GM12801 (cell line): Measurements from ENCODE around the gene IKZF2.

ENCODE experiments used
- CTCF ChIP-seq: IDR thresholded peaks from one replicate; pipeline ENCODE4 v1.5.1; 2011; ENCODE audit warnings: control low read depth; ENCODE audit not compliant: insufficient read length; ENCODE audit errors: extremely low read depth

The IKZF2 gene

GRCh38 chr2:213080969-213081617 lies 70.3 kb downstream of the IKZF2 start:
- no peak for TF ChIP-seq CTCF

GRCh38 chr2:213079756-213080155 lies 71.7 kb downstream of the IKZF2 start:
- no peak for TF ChIP-seq CTCF

- TF ChIP-seq CTCF, result no peak
These were observed 72.7 kb downstream of the IKZF2 start for GRCh38 chr2:213078686-213079085.

- TF ChIP-seq CTCF, result no peak
These were observed 81.9 kb downstream of the IKZF2 start for GRCh38 chr2:213069531-213069930.

- no peak for TF ChIP-seq CTCF
These were observed 82.6 kb downstream of the IKZF2 start for GRCh38 chr2:213068676-213069359.

- TF ChIP-seq CTCF, result no peak
These were observed 83.5 kb downstream of the IKZF2 start for GRCh38 chr2:213067888-213068287.

GRCh38 chr2:213066443-213066743 lies 85.0 kb downstream of the IKZF2 start:
- no peak for TF ChIP-seq CTCF
